Measurements from ENCODE around the gene SPATA2.

- TF ChIP-seq CTCF (conservative IDR thresholded peaks at IDR 0.05; ENCODE audit: low read length) (no peak), EZH2phosphoT487 (IDR thresholded peaks at IDR 0.05; ENCODE audit: borderline replicate concordance) (no peak)
These were observed 13.8 kb upstream of the SPATA2 start for GRCh38 chr20:49929142-49929494.
